HepG2 (cell line): ENCODE results near the gene KRT40. TPM values are rescaled to one million over a fixed set of nuclear protein-coding genes. Genes with fewer than 3 reads are reported as not detected.

ENCODE experiments used
- ATAC-seq: fragments of 200-7000 bp; cut with Tn5 transposase; 3 replicates; pipeline ENCODE4 v1.9.1; 2020; ENCODE audit warnings: mild to moderate bottlenecking, moderate library complexity
- BruUV-seq: library from RNA; stranded (reverse); fragments of 400-500 nt; replicated peaks from 2 replicates; lab custom pipeline; 2021; lab: Mats Ljungman, UMichigan
- CTCF ChIA-PET: fragments of 300-600 bp; formaldehyde crosslinking; extraction: SDS; loops from one replicate; lab custom pipeline; 2021; ENCODE audit warnings: low total read pairs, inconsistent platforms, low intra/inter-chr PET ratio; lab: Yijun Ruan, JAX
- POLR2A ChIA-PET: fragments of 350-600 bp; sonication (Branson Sonifier 250); formaldehyde crosslinking; loops from one replicate; lab custom pipeline; 2020; ENCODE audit warnings: antibody characterized with exemption, inconsistent platforms; lab: Yijun Ruan, JAX
- DNase-seq: peaks from one replicate; pipeline ENCODE4 v3.0.0-alpha.2; 2015; ENCODE audit warnings: low spot score
- FAIRE-seq: peaks from 3 replicates; lab custom pipeline; 2011; peaks lifted over from hg19 to GRCh38; lab: Jason Lieb, UNC
- H2AFZ ChIP-seq: one replicate; pipeline ENCODE4 v1.6.1; 2011; ENCODE audit warnings: low read length, inconsistent platforms
- H3K27ac ChIP-seq: fragments of 300-600 bp; 3 replicates; pipeline ENCODE4 v1.8.0; 2011; ENCODE audit warnings: mixed run types, mild to moderate bottlenecking, mixed read lengths, low read length, inconsistent platforms; ENCODE audit not compliant: insufficient read depth; ENCODE audit errors: extremely low read length
- H3K27me3 ChIP-seq, 2 experiments: fragments of 200-600 bp in 1 of 2; 2 replicates in 1 of 2; 3 replicates in 1 of 2; pipeline versions ENCODE4 v1.6.0 to v1.8.0; 2011; ENCODE audit warnings: low read length in 2 of 2, mild to moderate bottlenecking in 2 of 2, moderate library complexity in 2 of 2, inconsistent platforms in 1 of 2; ENCODE audit not compliant: insufficient read depth in 2 of 2, control insufficient read depth in 1 of 2
- H3K36me3 ChIP-seq, 2 experiments: fragments of 200-600 bp in 1 of 2; replicated peaks in 1 of 2; 2 replicates in 1 of 2; 3 replicates in 1 of 2; pipeline versions ENCODE4 v1.5.1 to v1.8.0; 2011; ENCODE audit warnings: low read length in 2 of 2, inconsistent platforms in 1 of 2; ENCODE audit not compliant: insufficient read depth in 2 of 2, control insufficient read depth in 1 of 2
- H3K4me1 ChIP-seq: 2 replicates; pipeline ENCODE4 v1.5.1; 2012; ENCODE audit warnings: low read length, inconsistent platforms; ENCODE audit not compliant: insufficient read depth
- H3K4me2 ChIP-seq: 2 replicates; pipeline ENCODE4 v1.6.0; 2011; ENCODE audit warnings: low read depth, low read length, inconsistent platforms
- H3K4me3 ChIP-seq, 3 experiments: fragments of 200-600 bp in 1 of 3; sonication (generic), shearing (Covaris generic) in 1 of 3; replicated peaks in 1 of 3; 2 replicates each; pipeline ENCODE4 v1.5.1; 2011 to 2016; ENCODE audit warnings: low read length in 3 of 3, inconsistent platforms in 2 of 3, low read depth in 2 of 3, mild to moderate bottlenecking in 2 of 3, control low read depth in 1 of 3, mixed read lengths in 1 of 3; ENCODE audit not compliant: insufficient read depth in 1 of 3
- H3K79me2 ChIP-seq: one replicate; pipeline ENCODE4 v1.6.1; 2011; ENCODE audit warnings: low read length, inconsistent platforms; ENCODE audit not compliant: insufficient read depth
- H3K9ac ChIP-seq: 2 replicates; pipeline ENCODE4 v1.6.0; 2011; ENCODE audit warnings: mild to moderate bottlenecking, low read depth, low read length, inconsistent platforms; ENCODE audit not compliant: insufficient read depth
- H3K9me3 ChIP-seq: 2 replicates; pipeline ENCODE4 v1.5.1; 2012; ENCODE audit warnings: mild to moderate bottlenecking, low read length
- H4K20me1 ChIP-seq: 2 replicates; pipeline ENCODE4 v1.6.0; 2011; ENCODE audit warnings: inconsistent platforms, mild to moderate bottlenecking, low read length, moderate library complexity; ENCODE audit not compliant: insufficient read depth
- CEBPB ChIP-seq: IDR thresholded peaks from 2 replicates; pipeline ENCODE4 v1.6.1; 2011; ENCODE audit warnings: low read depth, low read length, improper control_type of control experiment, borderline replicate concordance
- HMG20A ChIP-seq: IDR thresholded peaks from 2 replicates; pipeline ENCODE4 v1.6.1; 2016; ENCODE audit warnings: borderline replicate concordance
- IKZF4 ChIP-seq: sonication (generic); formaldehyde crosslinking; IDR thresholded peaks from 2 replicates; pipeline ENCODE4 v1.5.1; 2020; ENCODE audit warnings: borderline replicate concordance, mild to moderate bottlenecking, low read depth, missing genetic modification reagents; ENCODE audit errors: not compliant biosample characterization
- IRF9 ChIP-seq: sonication (generic); formaldehyde crosslinking; IDR thresholded peaks from 2 replicates; pipeline ENCODE4 v1.8.0; 2022; ENCODE audit warnings: missing genetic modification reagents, mild to moderate bottlenecking, borderline replicate concordance
- KDM5A ChIP-seq: fragments of 200-600 bp; sonication (generic); IDR thresholded peaks from 2 replicates; pipeline ENCODE4 v1.7.0; 2018; ENCODE audit warnings: antibody characterized with exemption, mild to moderate bottlenecking, low read length, borderline replicate concordance
- MAFF ChIP-seq: IDR thresholded peaks from 2 replicates; pipeline ENCODE4 v1.6.1; 2011; ENCODE audit warnings: low read depth, low read length, improper control_type of control experiment
- MAFG ChIP-seq: sonication (generic); formaldehyde crosslinking; IDR thresholded peaks from 2 replicates; pipeline ENCODE4 v1.5.1; 2020; ENCODE audit warnings: mild to moderate bottlenecking, missing genetic modification reagents
- MAFK ChIP-seq, 2 experiments: IDR thresholded peaks in 1 of 2; conservative IDR thresholded peaks in 1 of 2; 2 replicates each; pipeline ENCODE4 v1.6.1; 2011; ENCODE audit warnings: improper control_type of control experiment in 2 of 2, low read length in 2 of 2
- MAX ChIP-seq: IDR thresholded peaks from 2 replicates; pipeline ENCODE4 v1.6.1; 2012; ENCODE audit warnings: inconsistent platforms
- MAZ ChIP-seq, 2 experiments: sonication (generic) in 1 of 2; formaldehyde crosslinking in 1 of 2; IDR thresholded peaks; 2 replicates each; pipeline versions ENCODE4 v1.5.0 to v1.6.1; 2012 to 2020; ENCODE audit warnings: low read depth in 2 of 2, mild to moderate bottlenecking in 2 of 2, borderline replicate concordance in 1 of 2, improper control_type of control experiment in 1 of 2, low read length in 1 of 2, missing genetic modification reagents in 1 of 2, moderate library complexity in 1 of 2
- PAX8 ChIP-seq: sonication (generic); formaldehyde crosslinking; IDR thresholded peaks from 2 replicates; pipeline ENCODE4 v1.8.0; 2022; ENCODE audit warnings: mild to moderate bottlenecking, missing genetic modification reagents, borderline replicate concordance
- PLRG1 ChIP-seq: fragments of 450-650 bp; conservative IDR thresholded peaks from 2 replicates; pipeline ENCODE4 v1.6.1; 2016
- PRDM15 ChIP-seq: sonication (generic); formaldehyde crosslinking; IDR thresholded peaks from 2 replicates; pipeline ENCODE4 v1.4.0; 2020; ENCODE audit warnings: missing genetic modification reagents
- ZNF337 ChIP-seq: sonication (generic); formaldehyde crosslinking; IDR thresholded peaks from 2 replicates; pipeline ENCODE4 v1.5.1; 2020; ENCODE audit warnings: missing genetic modification reagents, low read depth, mild to moderate bottlenecking, borderline replicate concordance
- ZNF362 ChIP-seq: sonication (generic); formaldehyde crosslinking; IDR thresholded peaks from 2 replicates; pipeline ENCODE4 v1.4.0; 2020; ENCODE audit warnings: missing genetic modification reagents, mild to moderate bottlenecking, borderline replicate concordance
- WGBS: methylation state at CpG from one replicate; pipeline ENCODE4 v1.1.6; 2017; ENCODE audit warnings: low lambda C conversion rate; 5-methylcytosine and 5-hydroxymethylcytosine counted together
- in situ Hi-C: cut with HindIII; loops from 2 replicates; pipeline ENCODE4 v1.10.0; 2017; ENCODE audit warnings: low pct_unique_long_range_greater_than_20kb; ENCODE audit not compliant: extremely low pct_ligation_motif_present
- intact Hi-C: fragments of 100-400 bp; cut with micrococcal nuclease; formaldehyde crosslinking; loops from one replicate; pipeline ENCODE4 v1.10.0; 2022; ENCODE audit not compliant: unreplicated experiment
- polyA plus RNA-seq, 8 experiments: library from polyadenylated mRNA; depleted of rRNA in 3 of 8; stranded (reverse) in 7 of 8; unstranded in 1 of 8; fragments of >200 nt; fragmentation: Illumina TruSeq in 4 of 8; extraction: Trizol in 4 of 8; gene quantifications; 2 replicates each; pipeline versions ENCODE4 v1.2.1 to v1.2.3, GENCODE V29; 2011 to 2016; ENCODE audit warnings: low read depth in 4 of 8, missing spikeins in 1 of 8, mixed read lengths in 1 of 8; ENCODE audit not compliant: insufficient read depth in 1 of 8
- total RNA-seq, 5 experiments: library from RNA; depleted of rRNA; stranded (reverse); fragments of >200 nt; fragmentation: Illumina TruSeq; extraction: Trizol; gene quantifications; 2 replicates each; pipeline ENCODE4 v1.2.3, GENCODE V29; 2016; ENCODE audit warnings: low read depth in 1 of 5

KRT40 gene
- total and polyA plus RNA-seq, 2 of the 13 experiments (the other 11 are each of a cell fraction or from before 2014, with no cell fraction given) = not detected

DNA sequence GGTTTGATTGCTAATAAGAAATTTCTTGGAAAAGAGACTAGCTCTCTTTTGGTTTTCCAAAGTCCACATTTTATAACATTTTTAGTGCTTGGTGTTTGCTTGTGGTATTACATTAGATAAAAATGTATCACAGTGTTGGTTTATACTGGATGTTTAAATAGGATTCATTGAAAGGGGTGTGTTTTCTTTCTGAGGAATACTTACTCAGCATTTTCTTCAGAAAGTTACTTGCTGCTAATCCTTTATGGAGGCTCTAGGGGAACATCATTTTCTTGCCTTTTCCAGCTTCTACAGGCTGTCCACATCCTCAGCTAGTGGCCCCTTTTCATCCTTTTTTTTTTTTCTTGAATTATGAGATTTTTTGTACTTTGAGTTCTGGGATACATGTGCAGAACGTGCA lies 16.5 kb downstream of the KRT40 start:
- BruUV-seq = no TSS peak
- in situ Hi-C loops (no loop called here), intact Hi-C loops (no loop called here)
- Histone ChIP-seq H3K9me3 (0 out of 2 replicates have a peak, but pooled peaks cover 6% of the 10 kb centered on the region), H3K36me3 (no peaks in the 10 kb centered on the region), H3K27ac (no peak overlapping the region), H2AFZ (no peak overlapping the region), H3K4me2 (no peak overlapping the region), H3K4me1 (peaks cover 9% of the 10 kb centered on the region), H3K27me3 (no peaks in the 10 kb centered on the region), H4K20me1 (no peaks in the 10 kb centered on the region), H3K4me3 (no peak overlapping the region), H3K9ac (no peak overlapping the region), H3K79me2 (no peaks in the 10 kb centered on the region)
- FAIRE-seq = no peak
- POLR2A ChIA-PET = no interaction called here
- DNase-seq = no peak
- TF ChIP-seq ZNF337 (CRISPR knock-in tag) = no peak
- no peak for TF ChIP-seq CEBPB
- TF ChIP-seq PRDM15 (CRISPR knock-in tag) = no peak
- no peak for TF ChIP-seq ZNF362 (CRISPR knock-in tag)
- TF ChIP-seq MAFF = peak; percentile 96
- TF ChIP-seq MAX = no peak
- no peak for TF ChIP-seq IRF9 (CRISPR knock-in tag)
- TF ChIP-seq MAZ (IDR thresholded peaks at IDR 0.05; ENCODE audit: borderline replicate concordance, low read depth, low read length) = no peak
- no peak for TF ChIP-seq MAZ (CRISPR knock-in tag; IDR thresholded peaks at IDR 0.05; ENCODE audit: low read depth)
- TF ChIP-seq PAX8 (CRISPR knock-in tag) = no peak
- TF ChIP-seq PLRG1 = no peak
- TF ChIP-seq HMG20A (CRISPR knock-in tag) = no peak
- no peak for TF ChIP-seq KDM5A
- TF ChIP-seq IKZF4 (CRISPR knock-in tag) = no peak
- peak; percentile 94 to 97 for TF ChIP-seq MAFK (conservative IDR thresholded peaks at IDR 0.05 in 1 of 2, IDR thresholded peaks at IDR 0.05 in 1 of 2; ENCODE audit: low read length in 2 of 2)
- no peak for TF ChIP-seq MAFG (CRISPR knock-in tag)
- WGBS = 83% methylated on average over 1 of the region's 1 CpG
- CTCF ChIA-PET = no interaction called here
- no peak for ATAC-seq
